Stimulated activated naive CD4-positive, alpha-beta T cell treated with Interleukin-2 at 50 U/mL for 16 hours (primary cell): ENCODE measurements around the gene WDR41.
"Not testable (repeated sequence)": the region's sequence is repeated elsewhere in the genome, so short reads cannot be mapped to it uniquely, and the experiment has no call there.

Experiments
- DNase-seq: peaks from one replicate; lab custom pipeline; 2025; lab: John Stamatoyannopoulos, UW

Gene WDR41

GRCh38 chr5:77402796-77403195 lies 89.3 kb downstream of the WDR41 start:
- no peak for DNase-seq

GRCh38 chr5:77400645-77401044 lies 91.5 kb downstream of the WDR41 start:
- DNase-seq, result no peak

GRCh38 chr5:77398896-77399295 lies 93.2 kb downstream of the WDR41 start:
- no peak for DNase-seq

GRCh38 chr5:77398458-77398857 lies 93.7 kb downstream of the WDR41 start:
- no peak for DNase-seq

GRCh38 chr5:77397686-77398292 lies 94.3 kb downstream of the WDR41 start:
- no peak for DNase-seq

- no peak for DNase-seq
Observed at GRCh38 chr5:77396017-77396416, 96.1 kb downstream of the WDR41 start.

GRCh38 chr5:77394064-77394715 lies 97.9 kb downstream of the WDR41 start:
- no peak for DNase-seq

GRCh38 chr5:77391240-77391765 lies 100.8 kb downstream of the WDR41 start:
- no peak for DNase-seq

- no peak for DNase-seq
Observed at GRCh38 chr5:77390795-77391194, 101.3 kb downstream of the WDR41 start.

- no peak for DNase-seq
Observed at GRCh38 chr5:77390221-77390620, 101.9 kb downstream of the WDR41 start.

- DNase-seq, result no peak
Observed at GRCh38 chr5:77389746-77390145, 102.4 kb downstream of the WDR41 start.

- DNase-seq, result not testable (repeated sequence)
Observed at GRCh38 chr5:77386340-77386739, 105.8 kb downstream of the WDR41 start.

GRCh38 chr5:77383336-77383735 lies 108.8 kb downstream of the WDR41 start:
- not testable (repeated sequence) for DNase-seq
